NCI-H345 (cell line): ENCODE data around the gene MRPL3.
"Not testable (repeated sequence)": the region's sequence is repeated elsewhere in the genome, so short reads cannot be mapped to it uniquely, and the experiment has no call there.

ENCODE experiments used
- DNase-seq: peaks from one replicate; lab custom pipeline; 2025; lab: John Stamatoyannopoulos, UW

The MRPL3 gene

DNA sequence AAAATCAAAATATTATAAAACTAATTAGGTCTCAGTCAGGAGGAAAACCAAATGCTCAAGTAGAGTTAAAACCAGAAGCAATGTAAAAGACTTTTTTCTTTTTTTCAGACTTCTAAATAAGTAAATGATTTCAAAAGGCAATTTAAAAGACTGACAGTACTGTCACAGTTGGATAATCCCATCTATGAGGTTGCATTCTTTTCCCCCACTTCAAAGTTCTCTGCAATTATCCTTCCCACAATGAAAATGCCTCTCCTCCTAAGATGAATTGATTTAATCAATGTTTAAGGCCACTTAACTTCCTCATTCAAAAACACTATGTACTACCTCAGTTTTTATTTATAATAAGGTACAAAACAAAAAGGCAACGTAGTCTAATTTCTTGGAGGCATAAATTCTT is 8.1 kb downstream of the MRPL3 start:
- DNase-seq: no peak

DNA sequence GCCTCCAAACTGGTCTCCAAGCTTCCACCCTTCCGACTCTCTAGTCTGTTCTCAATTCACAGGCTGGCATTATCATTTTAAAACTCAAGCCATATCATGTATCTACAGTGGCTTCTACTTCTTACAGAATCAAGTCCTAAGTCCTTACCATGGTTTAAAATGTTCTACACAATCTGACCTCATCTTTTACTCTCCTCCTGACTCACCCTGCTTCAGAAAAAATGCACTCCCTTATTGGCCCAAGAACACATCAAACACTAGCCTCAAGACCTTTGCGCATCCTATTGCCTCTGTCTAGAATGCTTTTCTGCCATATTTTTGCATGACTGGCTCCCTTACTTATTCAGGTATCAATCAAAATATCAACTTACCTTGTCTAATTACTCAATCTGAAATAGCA is 11.0 kb downstream of the MRPL3 start:
- no peak for DNase-seq

DNA sequence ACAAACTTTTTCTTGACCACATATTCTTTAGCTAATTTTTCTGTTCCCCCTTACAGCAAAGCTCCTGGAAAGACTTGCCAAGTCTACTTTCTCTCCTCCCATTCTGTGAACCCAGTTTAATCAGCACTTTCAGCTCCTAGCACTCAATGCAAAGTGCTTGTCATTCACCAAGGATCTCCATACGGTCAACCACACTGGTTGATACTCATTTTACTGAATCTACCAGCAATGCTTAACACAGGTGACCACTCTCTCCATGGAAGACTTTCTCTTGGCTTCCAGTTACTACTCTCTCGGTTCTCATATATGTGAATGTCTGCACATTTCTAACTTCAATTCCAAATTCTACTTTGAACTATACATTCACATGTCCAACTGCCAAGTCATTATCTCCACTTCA is 11.7 kb downstream of the MRPL3 start:
- DNase-seq: no peak

DNA sequence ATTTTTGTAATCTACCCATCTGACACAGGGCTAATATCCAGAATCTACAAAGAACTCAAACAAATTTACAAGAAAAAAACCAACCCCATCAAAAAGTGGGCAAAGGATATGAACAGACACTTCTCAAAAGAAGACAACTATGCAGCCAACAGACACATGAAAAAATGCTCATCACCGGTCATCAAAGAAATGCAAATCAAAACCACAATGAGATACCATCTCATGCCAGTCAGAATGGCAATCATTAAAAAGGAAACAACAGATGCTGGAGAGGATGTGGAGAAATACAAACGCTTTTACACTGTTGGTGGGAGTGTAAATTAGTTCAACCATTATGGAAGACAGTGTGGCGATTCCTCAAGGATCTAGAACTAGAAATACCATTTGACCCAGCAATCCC is 16.2 kb downstream of the MRPL3 start:
- not testable (repeated sequence) for DNase-seq

DNA sequence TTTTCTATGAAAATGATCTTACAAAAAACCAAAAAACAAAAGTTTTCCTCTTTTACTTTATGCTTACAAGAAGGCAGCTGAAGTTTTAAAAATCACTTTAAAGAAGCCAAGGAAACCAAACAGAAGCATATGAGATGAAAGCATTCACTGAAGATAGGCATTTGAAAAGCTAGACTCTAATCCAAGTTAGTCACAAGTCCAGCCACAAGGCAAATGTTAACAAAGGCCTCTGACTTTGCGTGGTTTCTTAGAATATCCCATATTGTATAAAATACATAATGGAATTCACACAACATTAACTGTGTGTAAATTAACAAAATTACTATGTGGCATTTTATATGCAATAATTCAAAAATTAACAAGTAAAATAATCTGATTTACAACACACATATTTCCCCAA is 17.7 kb downstream of the MRPL3 start:
- no peak for DNase-seq

DNA sequence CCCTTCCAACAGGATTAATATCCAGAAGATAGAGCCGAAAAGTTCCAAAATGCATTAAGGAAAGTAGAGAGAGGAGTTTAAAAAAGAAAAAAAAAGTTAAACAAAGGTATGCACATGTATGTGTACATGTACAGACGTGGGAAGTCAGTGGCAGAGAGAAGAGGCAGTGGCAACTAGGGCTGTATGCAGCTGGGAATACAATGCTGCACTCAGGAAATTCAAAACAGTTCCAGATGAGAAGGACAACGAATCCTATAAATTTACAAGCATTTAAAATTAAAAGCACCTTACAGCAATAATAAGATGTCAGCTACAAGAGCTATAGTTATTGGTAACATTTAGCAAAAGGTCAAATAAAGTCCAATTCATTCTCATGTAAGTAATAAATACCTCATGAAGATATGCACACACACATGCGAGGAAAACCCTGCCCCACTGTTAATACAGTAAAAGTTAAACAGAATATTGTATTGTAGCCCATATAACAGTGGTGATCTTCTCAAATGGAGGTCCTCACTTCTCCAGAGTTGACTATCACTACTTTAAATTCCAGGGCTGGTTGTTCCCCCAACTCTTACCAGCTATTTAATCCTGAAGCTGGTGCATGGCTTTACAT is 18.2 kb downstream of the MRPL3 start:
- DNase-seq: no peak

DNA sequence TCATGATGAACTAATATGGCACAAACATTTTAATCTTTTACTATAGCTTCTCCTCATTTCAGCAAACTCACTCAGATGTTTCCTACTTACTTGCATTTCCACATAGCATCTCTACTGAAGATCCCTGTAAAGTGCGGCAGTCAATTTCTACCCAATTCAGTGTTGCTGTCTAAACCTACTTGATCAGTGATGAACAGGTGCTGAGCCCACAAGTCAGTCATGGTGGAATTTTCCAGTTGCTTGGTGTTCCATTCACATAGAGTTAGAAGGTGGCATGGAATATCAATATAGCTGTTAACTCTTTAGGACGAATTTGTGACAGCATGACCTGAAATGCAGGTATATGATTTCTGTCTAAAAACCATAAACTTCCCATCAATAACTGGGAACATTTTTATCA is 22.7 kb downstream of the MRPL3 start:
- no peak for DNase-seq

DNA sequence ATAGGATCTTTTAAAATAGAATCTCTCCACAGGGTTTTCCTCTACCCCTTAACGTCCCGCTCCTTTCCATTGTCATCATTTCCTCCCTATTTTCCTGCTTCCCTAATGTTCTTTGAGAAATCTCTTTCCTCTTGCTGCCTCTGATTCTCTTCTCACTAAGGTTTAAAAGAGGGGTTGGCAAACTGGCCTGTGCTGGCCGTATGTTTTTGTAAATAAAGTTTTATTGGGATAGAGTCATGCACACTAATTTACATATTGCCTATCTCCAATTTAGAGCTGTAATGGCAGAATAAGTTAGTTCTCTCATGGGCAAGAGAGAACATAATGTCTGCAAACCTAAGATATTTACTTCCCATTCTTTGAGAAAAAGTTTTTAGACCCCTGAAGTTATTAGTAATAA is 25.0 kb downstream of the MRPL3 start:
- no peak for DNase-seq

DNA sequence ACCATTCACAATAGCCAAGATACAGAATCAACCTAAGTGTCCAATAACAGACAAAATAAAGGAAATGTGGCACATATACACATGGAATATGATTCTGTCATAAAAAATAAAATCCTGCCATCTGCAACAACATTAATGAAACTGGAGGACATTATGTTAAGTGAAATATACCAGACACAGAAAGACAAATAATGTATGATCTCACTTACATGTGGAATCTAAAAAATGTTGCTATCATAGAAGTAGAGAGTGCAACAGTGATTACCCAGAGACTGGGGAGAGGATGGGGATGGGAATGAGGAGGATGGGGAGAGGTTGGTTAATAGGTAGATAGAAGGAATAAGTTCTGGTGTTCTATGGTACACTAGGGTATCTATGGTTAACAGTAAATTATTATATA is 28.7 kb downstream of the MRPL3 start:
- DNase-seq: no peak

DNA sequence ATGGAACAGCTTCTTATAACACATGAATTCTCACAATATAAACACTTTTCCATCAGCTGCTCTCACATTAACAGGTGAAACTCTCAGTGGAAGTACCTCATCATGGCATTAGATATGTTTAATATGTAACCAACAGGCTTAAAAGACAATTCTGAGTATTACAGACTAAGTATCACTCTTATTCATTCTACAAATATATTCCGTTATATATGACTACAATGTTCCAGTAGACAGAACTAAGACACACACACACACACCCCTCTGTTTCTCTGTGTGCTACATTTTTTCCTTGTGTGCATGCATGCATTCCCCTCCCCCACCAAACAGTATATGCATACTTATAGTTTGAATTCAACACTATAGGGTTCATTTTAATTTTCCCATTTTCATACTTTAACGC is 32.4 kb downstream of the MRPL3 start:
- DNase-seq: no peak

DNA sequence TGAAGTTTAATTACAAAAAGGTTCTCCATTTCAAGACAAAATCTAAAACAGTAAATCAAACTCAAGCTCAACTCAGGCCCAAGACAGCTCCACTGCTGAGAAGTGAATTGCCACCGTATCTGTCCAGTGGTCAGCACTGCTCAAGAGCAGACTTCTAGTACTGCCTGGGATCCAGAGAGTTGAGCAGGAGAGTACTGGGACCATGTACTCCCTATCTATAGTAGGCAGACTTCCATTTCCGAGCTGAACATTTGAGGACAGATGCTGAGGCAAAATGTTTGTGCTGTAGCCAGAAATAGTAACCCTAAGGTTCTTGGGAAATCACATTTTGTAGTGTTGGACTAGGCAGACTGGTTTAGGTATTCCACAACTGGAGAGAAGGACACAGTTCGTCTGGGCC is 44.1 kb downstream of the MRPL3 start:
- no peak for DNase-seq

DNA sequence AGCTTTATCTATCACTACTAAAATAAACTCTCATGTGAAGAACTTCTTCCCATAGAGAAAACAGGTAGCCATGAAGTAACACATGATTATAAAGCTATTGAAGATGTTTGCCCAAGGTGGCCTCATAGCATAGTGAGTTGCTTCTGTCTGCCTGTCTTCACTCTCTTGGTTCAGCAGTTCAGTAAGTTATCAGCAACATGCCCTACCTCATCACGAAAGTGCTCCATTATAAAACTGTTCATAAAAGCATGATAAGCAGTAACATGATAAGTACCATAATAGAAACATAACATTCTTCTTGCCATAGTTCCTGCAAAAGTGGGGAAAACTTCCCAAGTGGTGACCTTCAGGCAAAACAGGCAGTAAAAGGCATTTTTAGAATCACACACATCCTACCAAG is 45.6 kb downstream of the MRPL3 start:
- DNase-seq: no peak

DNA sequence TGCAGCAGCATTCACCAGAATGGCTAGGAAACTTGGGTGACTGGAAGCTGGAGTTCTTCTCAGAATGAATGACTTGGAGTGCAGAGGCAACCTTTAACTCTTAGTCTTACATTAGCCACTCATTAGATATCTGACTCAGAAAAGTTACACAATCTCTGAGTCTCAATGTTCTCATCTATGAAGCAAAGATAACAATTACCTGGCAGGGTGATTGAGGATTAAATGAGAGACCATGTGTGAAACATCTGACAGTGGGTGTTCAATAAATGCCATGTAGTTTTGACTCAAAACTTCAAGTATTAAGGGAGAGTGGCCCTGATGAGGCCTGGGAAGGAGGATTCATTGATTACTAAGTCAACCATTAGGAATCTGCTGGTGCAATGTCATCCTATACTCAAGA is 48.3 kb downstream of the MRPL3 start:
- no peak for DNase-seq

DNA sequence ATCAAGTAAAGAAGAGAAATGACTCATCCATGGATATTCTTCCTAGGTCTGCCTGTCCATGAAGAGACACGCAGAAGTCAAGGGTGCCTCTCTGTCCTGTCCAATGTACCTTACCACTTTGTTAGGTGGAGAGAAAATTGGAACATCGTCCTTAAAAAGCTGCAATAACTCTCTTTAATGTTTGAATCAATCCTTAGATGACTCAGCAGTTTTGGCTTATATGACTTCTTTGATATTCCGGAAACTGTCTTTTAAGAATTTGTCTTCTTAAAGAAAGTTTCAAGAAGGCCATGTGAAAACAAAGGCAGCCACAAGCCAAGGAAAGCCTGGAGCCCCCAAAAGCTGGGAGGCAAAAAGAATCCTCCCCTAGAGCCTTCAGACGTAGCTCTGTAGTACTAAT is 49.2 kb downstream of the MRPL3 start:
- DNase-seq: no peak

DNA sequence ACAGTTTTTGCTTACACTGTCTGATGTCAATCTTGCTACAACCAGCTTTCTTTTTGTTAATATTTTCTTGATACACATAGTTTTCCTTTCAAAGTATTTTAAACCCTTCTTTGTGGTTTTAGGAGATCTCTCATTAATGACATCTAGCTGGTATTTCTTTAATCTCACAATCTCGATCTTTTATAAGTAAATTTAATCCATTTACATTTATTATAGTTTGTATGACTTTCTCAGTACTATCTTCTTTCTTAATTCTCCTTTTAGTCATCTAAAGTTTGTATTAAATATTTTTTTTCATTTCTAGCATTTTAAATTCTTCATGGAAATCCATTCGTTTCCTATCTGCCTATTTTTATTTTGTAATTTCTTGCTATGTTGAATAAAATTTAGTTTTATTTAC is 55.4 kb downstream of the MRPL3 start:
- no peak for DNase-seq

DNA sequence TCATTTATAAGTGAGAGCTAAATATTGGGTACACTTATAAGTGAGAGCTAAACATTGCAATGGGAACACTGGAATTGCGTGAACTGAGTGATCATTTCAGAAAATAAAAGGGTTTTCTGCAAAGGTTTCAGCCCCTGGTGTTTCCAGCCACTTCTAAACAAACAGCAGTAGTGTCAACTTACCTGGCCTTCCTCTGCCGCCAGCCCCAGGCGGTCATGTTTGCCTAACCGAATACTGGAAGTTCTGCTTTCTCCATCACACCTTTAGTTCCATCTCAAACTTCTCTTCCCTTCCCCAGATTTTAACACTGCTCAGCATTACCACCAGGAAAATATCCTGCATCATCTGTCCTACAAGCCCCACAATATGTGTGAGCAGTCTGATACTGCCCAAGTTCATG is 58.6 kb downstream of the MRPL3 start:
- no peak for DNase-seq

DNA sequence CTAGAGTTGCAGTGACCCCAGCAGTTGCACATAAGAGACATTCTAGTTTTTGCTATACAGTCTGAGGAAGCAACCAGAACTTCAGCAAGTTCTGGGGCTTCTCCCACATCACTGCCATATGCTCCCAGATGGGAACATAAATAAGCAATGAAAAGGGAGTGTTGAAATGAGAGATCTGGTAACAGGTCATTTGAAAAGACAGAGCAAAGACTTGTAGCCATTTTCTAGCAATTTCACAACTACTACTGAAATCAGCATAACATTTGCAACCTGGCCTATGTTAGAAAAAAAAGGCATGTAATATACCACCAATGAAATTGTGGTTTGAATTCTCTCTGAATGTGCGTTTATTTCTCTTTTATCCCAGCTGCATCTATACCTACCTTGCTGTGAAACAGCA is 63.7 kb downstream of the MRPL3 start:
- no peak for DNase-seq

DNA sequence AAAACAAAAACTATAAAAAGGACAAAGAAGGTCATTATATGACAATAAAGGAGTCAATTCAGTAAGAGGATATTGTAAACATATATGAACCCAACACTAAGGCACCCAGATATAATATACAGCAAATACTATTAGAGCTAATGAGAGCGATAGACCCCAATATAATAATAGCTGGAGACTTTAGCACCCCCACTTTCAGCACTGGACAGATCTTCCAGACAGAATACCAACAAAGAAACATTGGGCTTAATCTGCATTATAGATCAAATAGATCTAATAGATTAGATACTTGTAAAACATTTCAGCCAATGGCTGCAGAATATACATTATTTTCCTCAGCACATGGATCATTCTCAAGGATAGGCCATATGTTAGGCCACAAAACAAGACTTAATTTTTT is 67.8 kb downstream of the MRPL3 start:
- no peak for DNase-seq

DNA sequence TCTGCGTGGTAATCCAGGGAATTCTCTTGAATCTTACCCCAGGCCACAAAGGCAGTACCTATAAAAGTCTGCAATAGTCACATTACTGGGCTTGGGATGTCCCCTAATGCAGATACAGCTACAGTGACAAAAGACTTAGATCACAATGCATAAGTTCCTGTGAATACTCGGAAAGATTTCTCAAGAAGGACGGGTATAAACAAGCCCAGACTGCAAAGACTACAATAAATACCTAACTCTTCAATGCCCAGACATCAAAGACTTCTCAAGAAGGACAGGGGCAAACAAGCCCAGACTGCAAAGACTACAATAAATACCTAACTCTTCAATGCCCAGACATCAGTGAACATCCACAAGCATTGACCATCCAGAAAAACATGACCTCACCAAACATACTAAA is 70.3 kb downstream of the MRPL3 start:
- no peak for DNase-seq

DNA sequence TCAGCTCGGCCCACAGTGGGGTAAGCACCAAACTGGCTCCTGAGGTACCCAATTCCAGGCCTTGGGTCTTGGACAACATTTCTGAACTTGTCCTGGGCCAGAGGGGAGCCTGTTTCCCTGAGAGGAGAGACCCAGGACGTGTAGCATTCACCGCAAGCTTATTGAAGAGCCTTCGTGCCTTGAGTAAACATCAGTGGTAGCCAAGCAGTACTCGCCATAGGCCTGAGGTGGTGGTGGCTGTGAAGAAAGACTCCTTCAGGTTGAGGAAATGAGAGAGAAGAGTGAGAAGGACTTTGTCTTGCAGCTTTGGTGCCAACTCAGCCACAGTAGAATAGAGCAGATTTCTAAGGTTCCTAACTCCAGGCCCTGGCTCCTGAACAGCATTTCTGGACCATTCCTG is 71.0 kb downstream of the MRPL3 start:
- no peak for DNase-seq

DNA sequence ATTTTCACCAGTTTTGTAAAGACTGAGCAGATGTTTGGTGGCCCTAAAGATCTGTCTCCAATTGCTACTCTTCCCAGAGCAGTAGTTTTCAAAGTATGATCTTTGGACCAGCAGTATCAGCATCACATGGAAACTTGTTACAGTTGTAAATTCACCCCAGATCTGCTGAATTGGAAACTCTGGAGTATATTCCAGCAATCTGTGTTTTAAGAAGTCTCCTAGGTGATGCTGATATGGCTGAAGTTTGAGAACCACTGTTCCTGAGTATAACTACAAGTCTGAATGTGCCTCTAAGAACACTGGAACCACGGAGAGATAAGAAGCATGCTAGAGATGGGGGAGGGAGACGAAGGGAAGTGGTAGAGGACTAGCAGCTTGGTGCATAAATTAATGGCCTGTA is 75.5 kb downstream of the MRPL3 start:
- no peak for DNase-seq

DNA sequence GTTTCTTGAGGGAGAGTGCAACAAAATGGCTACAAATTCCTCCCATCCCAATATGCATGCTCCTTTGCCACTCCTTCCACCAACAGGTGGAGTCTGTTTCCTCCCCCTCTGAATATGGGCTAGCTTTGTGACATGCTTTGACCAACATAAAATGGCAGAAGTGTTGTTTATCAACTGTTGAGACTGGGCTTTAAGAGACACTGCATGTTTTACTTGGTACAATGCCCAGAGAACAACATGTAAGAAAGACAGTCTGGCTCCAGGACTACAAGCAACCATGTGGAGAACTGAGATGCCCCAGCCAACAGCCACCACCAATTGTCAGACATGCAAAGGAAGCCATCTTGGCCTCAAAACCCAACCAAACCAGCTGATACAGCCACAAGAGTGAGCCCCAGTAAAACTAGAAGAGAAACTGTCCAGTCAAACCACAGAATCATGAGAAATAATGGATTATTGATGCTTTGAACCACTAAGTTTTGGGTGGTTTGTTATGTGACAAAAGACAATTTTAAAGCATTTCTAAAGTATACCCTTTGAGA is 80.7 kb downstream of the MRPL3 start:
- no peak for DNase-seq

DNA sequence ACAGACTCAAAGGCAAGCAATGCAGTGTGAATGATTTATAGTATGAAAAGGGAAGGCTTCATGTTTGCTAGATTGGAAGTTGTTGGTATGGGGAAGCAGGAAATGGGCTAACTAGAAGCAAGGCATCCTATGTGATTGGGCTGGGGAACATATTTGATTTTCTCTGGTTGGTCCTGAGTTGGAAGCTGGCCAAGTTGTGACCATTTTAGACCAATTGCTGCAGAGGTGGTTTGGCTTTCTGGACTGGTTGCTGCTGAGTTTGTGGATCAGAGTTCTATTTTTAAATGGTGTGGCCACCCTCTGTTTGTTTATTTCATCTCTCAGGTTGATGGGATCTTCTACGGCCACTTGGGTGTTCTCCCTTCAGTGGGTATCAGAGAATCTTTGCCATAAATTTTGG is 81.5 kb downstream of the MRPL3 start:
- DNase-seq: no peak

DNA sequence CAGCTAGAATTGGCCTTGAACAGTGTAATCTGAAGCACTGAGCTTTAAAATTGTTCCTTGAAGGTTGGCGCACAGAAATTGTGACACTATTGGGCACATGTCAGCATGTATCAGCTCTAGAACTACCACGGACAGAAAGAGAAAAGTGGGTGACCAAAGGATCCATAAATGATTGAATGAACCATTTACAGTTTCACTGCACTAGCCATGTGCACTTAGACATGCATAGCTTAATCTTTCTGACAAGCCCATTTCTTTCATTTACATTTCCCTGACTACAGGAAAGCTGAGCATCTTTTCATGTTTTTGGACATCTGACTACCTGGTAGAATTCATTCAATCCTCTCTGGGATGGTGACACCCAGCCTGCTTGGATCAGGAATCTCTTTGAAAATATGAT is 85.0 kb downstream of the MRPL3 start:
- no peak for DNase-seq
